ENCODE results near the gene SH3BP5L. TPM values are rescaled to one million over a fixed set of nuclear protein-coding genes. Genes with fewer than 3 reads are reported as not detected.

SH3BP5L gene
- total and polyA plus RNA-seq, 10 of the 15 experiments (the other 5 are each of a cell fraction or from before 2014, with no cell fraction given) = 1.1 to 22.8 (median 10.9) TPM

DNA sequence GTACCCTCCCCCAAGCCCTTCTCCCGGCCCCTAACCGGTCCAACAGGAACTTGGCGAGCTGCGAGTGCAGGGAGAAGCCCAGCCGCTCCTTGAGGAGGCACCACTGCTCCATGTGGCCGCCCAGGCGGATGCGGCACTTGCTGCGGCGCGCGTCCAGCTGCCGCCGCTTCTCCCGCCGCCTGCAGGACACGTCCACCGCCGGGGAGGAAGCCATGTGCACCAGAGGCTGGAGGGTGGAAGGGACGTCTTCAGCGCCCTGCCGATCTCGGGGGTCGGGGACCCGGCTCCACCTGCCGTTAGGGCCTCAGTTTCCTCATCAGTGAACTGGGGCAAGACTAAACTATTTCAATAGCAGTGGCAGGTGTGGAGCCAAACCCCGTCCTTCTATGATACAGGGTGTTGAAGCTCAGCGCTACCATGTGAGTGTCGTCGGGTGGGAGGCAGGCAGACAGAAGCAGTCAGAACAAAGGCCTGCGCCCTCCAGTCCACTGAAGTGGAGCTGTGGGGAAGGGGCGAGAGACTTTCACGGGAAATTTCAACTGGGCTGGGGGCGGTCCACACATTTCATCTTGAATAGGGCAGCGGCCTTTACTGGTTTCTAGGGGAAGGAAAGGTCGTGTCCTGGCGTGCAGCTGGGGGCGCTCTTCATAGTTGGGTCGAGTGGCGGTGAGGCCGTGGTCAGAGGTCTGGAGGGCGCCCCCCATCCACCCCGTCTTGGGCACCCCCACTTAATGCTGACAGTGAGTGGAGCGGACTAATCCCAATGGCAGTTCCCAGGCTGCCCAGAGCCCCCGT lies 32.6 kb upstream of the SH3BP5L start (continued):
- TF ChIP-seq SIN3A (IDR thresholded peaks at IDR 0.05; ENCODE audit: low read depth, low read length) (peak; percentile 14), TCF12 (IDR thresholded peaks at IDR 0.05; ENCODE audit: low read depth, low read length) (peak; percentile 12; the same call in 1 of the 2 replicates), BACH1 (IDR thresholded peaks at IDR 0.05; ENCODE audit: borderline replicate concordance) (peak; percentile 15; the same call in 1 of the 2 replicates), BHLHE40 (IDR thresholded peaks at IDR 0.05; ENCODE audit: borderline replicate concordance in 1 of 2, low read depth in 2 of 2, low read length in 1 of 2) (peak in 1 of 2 experiments; percentile 21; a peak in 1 of 4 replicates), YY1 (IDR thresholded peaks at IDR 0.05; ENCODE audit: low read depth, low read length) (peak; percentile 61), SIX5 (IDR thresholded peaks at IDR 0.05; ENCODE audit: low read depth, low read length, severe bottlenecking) (no peak), NFIC (IDR thresholded peaks at IDR 0.05; ENCODE audit: low read depth, low read length) (no peak), CHD4 (IDR thresholded peaks at IDR 0.05) (no peak), RELB (IDR thresholded peaks at IDR 0.05; ENCODE audit: low read depth) (no peak), MLLT1 (IDR thresholded peaks at IDR 0.05) (peak; percentile 57), POLR2AphosphoS5 (IDR thresholded peaks at IDR 0.05; ENCODE audit: low read length) (peak; percentile 57; the same call in 1 of the 2 replicates), IKZF1 (conservative IDR thresholded peaks at IDR 0.05) (0 out of 2 replicates have a peak, but pooled peaks have one; percentile 41), WRNIP1 (IDR thresholded peaks at IDR 0.05; ENCODE audit: borderline replicate concordance, low read depth, low read length) (no peak)
- TF ChIP-seq, protein P1, sequence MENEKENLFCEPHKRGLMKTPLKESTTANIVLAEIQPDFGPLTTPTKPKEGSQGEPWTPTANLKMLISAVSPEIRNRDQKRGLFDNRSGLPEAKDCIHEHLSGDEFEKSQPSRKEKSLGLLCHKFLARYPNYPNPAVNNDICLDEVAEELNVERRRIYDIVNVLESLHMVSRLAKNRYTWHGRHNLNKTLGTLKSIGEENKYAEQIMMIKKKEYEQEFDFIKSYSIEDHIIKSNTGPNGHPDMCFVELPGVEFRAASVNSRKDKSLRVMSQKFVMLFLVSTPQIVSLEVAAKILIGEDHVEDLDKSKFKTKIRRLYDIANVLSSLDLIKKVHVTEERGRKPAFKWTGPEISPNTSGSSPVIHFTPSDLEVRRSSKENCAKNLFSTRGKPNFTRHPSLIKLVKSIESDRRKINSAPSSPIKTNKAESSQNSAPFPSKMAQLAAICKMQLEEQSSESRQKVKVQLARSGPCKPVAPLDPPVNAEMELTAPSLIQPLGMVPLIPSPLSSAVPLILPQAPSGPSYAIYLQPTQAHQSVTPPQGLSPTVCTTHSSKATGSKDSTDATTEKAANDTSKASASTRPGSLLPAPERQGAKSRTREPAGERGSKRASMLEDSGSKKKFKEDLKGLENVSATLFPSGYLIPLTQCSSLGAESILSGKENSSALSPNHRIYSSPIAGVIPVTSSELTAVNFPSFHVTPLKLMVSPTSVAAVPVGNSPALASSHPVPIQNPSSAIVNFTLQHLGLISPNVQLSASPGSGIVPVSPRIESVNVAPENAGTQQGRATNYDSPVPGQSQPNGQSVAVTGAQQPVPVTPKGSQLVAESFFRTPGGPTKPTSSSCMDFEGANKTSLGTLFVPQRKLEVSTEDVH (IDR thresholded peaks at IDR 0.05; ENCODE audit: low read depth, partially characterized antibody) = peak; percentile 35
- TF ChIP-seq, protein P2, sequence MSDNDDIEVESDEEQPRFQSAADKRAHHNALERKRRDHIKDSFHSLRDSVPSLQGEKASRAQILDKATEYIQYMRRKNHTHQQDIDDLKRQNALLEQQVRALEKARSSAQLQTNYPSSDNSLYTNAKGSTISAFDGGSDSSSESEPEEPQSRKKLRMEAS (IDR thresholded peaks at IDR 0.05; ENCODE audit: low read depth, low read length) = peak; percentile 65
- TF ChIP-seq, protein P3, sequence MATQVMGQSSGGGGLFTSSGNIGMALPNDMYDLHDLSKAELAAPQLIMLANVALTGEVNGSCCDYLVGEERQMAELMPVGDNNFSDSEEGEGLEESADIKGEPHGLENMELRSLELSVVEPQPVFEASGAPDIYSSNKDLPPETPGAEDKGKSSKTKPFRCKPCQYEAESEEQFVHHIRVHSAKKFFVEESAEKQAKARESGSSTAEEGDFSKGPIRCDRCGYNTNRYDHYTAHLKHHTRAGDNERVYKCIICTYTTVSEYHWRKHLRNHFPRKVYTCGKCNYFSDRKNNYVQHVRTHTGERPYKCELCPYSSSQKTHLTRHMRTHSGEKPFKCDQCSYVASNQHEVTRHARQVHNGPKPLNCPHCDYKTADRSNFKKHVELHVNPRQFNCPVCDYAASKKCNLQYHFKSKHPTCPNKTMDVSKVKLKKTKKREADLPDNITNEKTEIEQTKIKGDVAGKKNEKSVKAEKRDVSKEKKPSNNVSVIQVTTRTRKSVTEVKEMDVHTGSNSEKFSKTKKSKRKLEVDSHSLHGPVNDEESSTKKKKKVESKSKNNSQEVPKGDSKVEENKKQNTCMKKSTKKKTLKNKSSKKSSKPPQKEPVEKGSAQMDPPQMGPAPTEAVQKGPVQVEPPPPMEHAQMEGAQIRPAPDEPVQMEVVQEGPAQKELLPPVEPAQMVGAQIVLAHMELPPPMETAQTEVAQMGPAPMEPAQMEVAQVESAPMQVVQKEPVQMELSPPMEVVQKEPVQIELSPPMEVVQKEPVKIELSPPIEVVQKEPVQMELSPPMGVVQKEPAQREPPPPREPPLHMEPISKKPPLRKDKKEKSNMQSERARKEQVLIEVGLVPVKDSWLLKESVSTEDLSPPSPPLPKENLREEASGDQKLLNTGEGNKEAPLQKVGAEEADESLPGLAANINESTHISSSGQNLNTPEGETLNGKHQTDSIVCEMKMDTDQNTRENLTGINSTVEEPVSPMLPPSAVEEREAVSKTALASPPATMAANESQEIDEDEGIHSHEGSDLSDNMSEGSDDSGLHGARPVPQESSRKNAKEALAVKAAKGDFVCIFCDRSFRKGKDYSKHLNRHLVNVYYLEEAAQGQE (IDR thresholded peaks at IDR 0.05; ENCODE audit: low read depth, low read length) = no peak
